ENCODE results near the gene SNAI3. TPM values are rescaled to one million over a fixed set of nuclear protein-coding genes. Genes with fewer than 3 reads are reported as not detected.

The SNAI3 gene
- total and polyA plus RNA-seq, 8 donors = 0.55 to 4.2 (median 1.5) TPM; not detected in 3

- Histone ChIP-seq H3K36me3 (no peaks in the 10 kb centered on the region), H3K4me3 (peak overlapping the region; percentile 55 to 70 (median 58)), H3K9me3 (no peaks in the 10 kb centered on the region), H3K4me1 (peaks cover 29 to 59% (median 52%) of the 10 kb centered on the region in 4 donors), H3K27ac (peak overlapping the region; percentile 74 to 84 (median 81)), H3K27me3 (peaks cover 5 to 90% (median 34%) of the 10 kb centered on the region in 3 donors)
- WGBS, 5 donors = 4 to 9% (median 5%) methylated on average over 17 to 33 of the region's 33 CpGs
- no peak for TF ChIP-seq POLR2A (IDR thresholded peaks at IDR 0.05)
- TF ChIP-seq EP300 (IDR thresholded peaks at IDR 0.05) = no peak
- TF ChIP-seq CTCF (IDR thresholded peaks at IDR 0.05) = peak in 4 of 7 experiments; percentile 18 to 61 (median 26)
- no peak for TF ChIP-seq POLR2AphosphoS5 (IDR thresholded peaks at IDR 0.05)
- intact Hi-C loops (cut with DNase I; ENCODE audit: low total_unique reads) = no loop called here
- DNase-seq = peak in 1 of 2 donors; percentile 56
These were observed 898 bp downstream of the SNAI3 start for GRCh38 chr16:88685156-88686061.

- peak overlapping the region in 3 of 4 donors; percentile 57 to 70 (median 59) for H3K4me3 ChIP-seq
- H3K4me1 ChIP-seq = peaks cover 29 to 59% (median 52%) of the 10 kb centered on the region in 4 donors
- WGBS, 5 donors = 71 to 80% (median 76%) methylated on average over 12 to 15 of the region's 15 CpGs
- DNase-seq = no peak
- TF ChIP-seq POLR2AphosphoS5 (IDR thresholded peaks at IDR 0.05) (no peak), CTCF (IDR thresholded peaks at IDR 0.05) (no peak), POLR2A (IDR thresholded peaks at IDR 0.05) (no peak), EP300 (IDR thresholded peaks at IDR 0.05) (no peak)
- H3K36me3 ChIP-seq = no peaks in the 10 kb centered on the region
- peaks cover 5 to 85% (median 34%) of the 10 kb centered on the region in 3 donors for H3K27me3 ChIP-seq
- intact Hi-C loops (cut with DNase I; ENCODE audit: low total_unique reads) = no loop called here
- peak overlapping the region in 1 of 5 donors; percentile 84 for H3K27ac ChIP-seq
- no peaks in the 10 kb centered on the region for H3K9me3 ChIP-seq
These were observed 1.6 kb downstream of the SNAI3 start for GRCh38 chr16:88684569-88685155.

GRCh38 chr16:88681709-88682451 is 4.4 kb downstream of the SNAI3 start:
- intact Hi-C loops (cut with DNase I; ENCODE audit: low total_unique reads) = no loop called here
- DNase-seq = peak; percentile 66 to 69
- peaks cover 0 to 77% (median 28%) of the 10 kb centered on the region in 3 donors for H3K27me3 ChIP-seq
- peak overlapping the region; percentile 7 to 84 (median 63) for H3K27ac ChIP-seq
- H3K4me1 ChIP-seq = peaks cover 20 to 41% (median 36%) of the 10 kb centered on the region in 4 donors
- no peak overlapping the region for H3K4me3 ChIP-seq
- H3K9me3 ChIP-seq = no peaks in the 10 kb centered on the region
- TF ChIP-seq EP300 (IDR thresholded peaks at IDR 0.05) = no peak
- TF ChIP-seq POLR2AphosphoS5 (IDR thresholded peaks at IDR 0.05) = no peak
- no peak for TF ChIP-seq CTCF (IDR thresholded peaks at IDR 0.05)
- no peak for TF ChIP-seq POLR2A (IDR thresholded peaks at IDR 0.05)
- WGBS, 5 donors = 31 to 56% (median 54%) methylated on average over 19 to 21 of the region's 21 CpGs
- peaks cover 0 to 11% (median 4%) of the 10 kb centered on the region in 4 donors for H3K36me3 ChIP-seq

Data from stomach (tissue), 9 donors.